ENCODE measurements around the gene NLGN4X. TPM values are rescaled to one million over a fixed set of nuclear protein-coding genes. Genes with fewer than 3 reads are reported as not detected.

The NLGN4X gene
- total RNA-seq = 10 to 100 TPM in 3 of 4 donors, 1 to 10 TPM in 1; 6.3 to 11.7 (median 10.1) TPM

DNA sequence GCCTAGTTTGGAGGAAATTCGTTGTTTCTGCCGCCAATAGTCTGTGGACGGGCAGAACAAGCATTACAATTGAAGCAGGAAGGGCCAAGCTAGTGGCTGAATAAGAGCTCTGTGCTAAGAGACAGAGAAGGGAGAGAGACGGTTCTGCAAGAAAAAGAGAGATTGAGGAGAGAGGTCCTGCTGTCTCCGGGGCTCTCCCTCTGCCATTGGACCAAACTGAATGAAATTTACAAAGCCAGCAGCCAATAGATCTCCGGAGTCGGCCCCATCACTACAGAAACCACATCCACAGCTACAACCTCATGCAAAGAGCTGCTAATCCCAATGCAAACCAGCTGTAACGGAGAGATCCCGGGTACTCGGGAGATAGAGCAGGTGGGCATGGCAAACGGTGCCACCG, at the start of gene NLGN4X:
NLGN4X (minus strand) TSS at position 148 of the 400 bp plus-strand sequence. CDS start 77,401 bp downstream, outside the sequence.
- H3K4me1 ChIP-seq = peaks cover 0 to 6% (median 0%) of the 10 kb centered on the region in 4 donors
- TF ChIP-seq, protein P1, sequence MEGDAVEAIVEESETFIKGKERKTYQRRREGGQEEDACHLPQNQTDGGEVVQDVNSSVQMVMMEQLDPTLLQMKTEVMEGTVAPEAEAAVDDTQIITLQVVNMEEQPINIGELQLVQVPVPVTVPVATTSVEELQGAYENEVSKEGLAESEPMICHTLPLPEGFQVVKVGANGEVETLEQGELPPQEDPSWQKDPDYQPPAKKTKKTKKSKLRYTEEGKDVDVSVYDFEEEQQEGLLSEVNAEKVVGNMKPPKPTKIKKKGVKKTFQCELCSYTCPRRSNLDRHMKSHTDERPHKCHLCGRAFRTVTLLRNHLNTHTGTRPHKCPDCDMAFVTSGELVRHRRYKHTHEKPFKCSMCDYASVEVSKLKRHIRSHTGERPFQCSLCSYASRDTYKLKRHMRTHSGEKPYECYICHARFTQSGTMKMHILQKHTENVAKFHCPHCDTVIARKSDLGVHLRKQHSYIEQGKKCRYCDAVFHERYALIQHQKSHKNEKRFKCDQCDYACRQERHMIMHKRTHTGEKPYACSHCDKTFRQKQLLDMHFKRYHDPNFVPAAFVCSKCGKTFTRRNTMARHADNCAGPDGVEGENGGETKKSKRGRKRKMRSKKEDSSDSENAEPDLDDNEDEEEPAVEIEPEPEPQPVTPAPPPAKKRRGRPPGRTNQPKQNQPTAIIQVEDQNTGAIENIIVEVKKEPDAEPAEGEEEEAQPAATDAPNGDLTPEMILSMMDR (IDR thresholded peaks at IDR 0.05) = no peak
- no peak for TF ChIP-seq EP300 (IDR thresholded peaks at IDR 0.05)
- no peaks in the 10 kb centered on the region for H3K9me3 ChIP-seq
- no peak for DNase-seq (ENCODE audit: low spot score in 2 of 2)
- H3K36me3 ChIP-seq = no peaks in the 10 kb centered on the region
- peak within 1 kb of the TSS; percentile 29 to 56 (median 43) for H3K4me3 ChIP-seq
- H3K27me3 ChIP-seq = peaks cover 0 to 46% of the 10 kb centered on the region in 2 donors
- H3K27ac ChIP-seq = peak within 1 kb of the TSS in 2 of 4 donors; percentile 53 to 73
- WGBS, 2 donors = 1 to 4% methylated on average over 7 to 12 of the region's 12 CpGs

DNA sequence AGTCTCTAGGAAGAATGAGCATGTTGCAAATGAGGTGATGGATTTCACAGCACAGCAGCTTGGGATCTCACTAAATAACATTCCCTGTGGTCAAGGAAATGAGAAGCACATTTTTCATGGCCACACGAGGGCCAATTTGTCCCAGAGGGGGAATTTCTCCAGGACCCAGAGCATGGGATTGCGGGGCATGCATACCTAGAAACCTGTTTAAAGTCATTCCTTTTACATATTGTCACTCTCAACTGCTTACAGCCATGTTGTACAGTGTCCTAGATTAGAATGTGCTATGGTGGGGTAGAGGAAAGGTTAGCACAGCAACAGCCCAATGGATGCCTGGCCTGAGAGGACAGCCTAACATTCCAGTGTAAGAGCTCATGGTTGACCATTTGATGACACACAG, 37.4 kb upstream of the NLGN4X start:
- 54 to 79% methylated on average over 2 of the region's 2 CpGs for WGBS, 2 donors
- no peaks in the 10 kb centered on the region for H3K27me3 ChIP-seq
- TF ChIP-seq EP300 (IDR thresholded peaks at IDR 0.05) (no peak), POLR2A (IDR thresholded peaks at IDR 0.05) (no peak)
- TF ChIP-seq, protein P1 (IDR thresholded peaks at IDR 0.05) = no peak
- H3K27ac ChIP-seq = no peak overlapping the region
- no peak for DNase-seq (ENCODE audit: low spot score in 2 of 2)
- H3K36me3 ChIP-seq = no peaks in the 10 kb centered on the region
- H3K4me3 ChIP-seq = no peak overlapping the region
- H3K9me3 ChIP-seq = no peaks in the 10 kb centered on the region
- H3K4me1 ChIP-seq = no peaks in the 10 kb centered on the region

DNA sequence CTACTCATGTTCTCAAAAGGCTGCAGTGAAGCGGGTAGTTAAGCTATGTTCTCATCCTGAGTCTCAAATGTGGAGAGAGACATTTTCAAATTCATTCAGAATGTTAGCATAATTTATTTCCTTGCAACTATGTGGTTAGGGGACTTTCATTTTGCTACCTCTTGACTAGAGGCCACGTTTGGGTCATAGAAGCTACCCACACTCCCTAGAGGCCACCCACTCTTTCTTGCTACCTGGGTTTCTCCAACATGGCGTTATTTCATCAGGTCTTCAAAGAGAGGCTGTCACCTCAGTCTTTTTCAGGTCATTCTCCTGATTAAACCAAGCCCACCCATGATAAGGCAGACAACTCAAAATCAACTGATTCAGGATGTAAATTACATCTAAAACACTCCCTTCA, 34.3 kb upstream of the NLGN4X start:
- H3K27ac ChIP-seq = no peak overlapping the region
- TF ChIP-seq EP300 (IDR thresholded peaks at IDR 0.05) (no peak), POLR2A (IDR thresholded peaks at IDR 0.05) (no peak)
- TF ChIP-seq, protein P1 (IDR thresholded peaks at IDR 0.05) = no peak
- no peaks in the 10 kb centered on the region for H3K27me3 ChIP-seq
- 72 to 75% methylated on average over 3 of the region's 3 CpGs for WGBS, 2 donors
- H3K4me3 ChIP-seq = no peak overlapping the region
- H3K36me3 ChIP-seq = no peaks in the 10 kb centered on the region
- no peaks in the 10 kb centered on the region for H3K9me3 ChIP-seq
- no peak for DNase-seq (ENCODE audit: low spot score in 2 of 2)
- H3K4me1 ChIP-seq = no peaks in the 10 kb centered on the region

DNA sequence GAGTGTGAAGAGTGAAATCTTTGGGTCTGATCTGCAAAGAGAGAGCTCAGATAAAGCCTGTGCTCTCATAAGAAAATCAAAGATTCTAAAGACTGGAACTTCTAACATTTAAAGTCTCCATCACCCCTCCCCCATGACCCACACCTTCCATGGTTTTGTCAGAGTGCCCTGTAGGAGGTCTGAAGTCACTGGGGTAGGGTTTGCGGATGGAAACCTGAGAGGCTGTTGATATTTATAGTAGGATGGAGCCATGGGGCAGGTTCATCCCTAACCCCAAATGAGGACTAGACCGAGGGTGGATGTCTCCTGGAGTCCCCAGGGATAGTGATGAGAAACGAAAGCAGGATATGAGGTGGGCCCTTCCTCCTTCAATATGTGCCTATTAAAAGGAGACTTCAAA, 28.4 kb upstream of the NLGN4X start:
- TF ChIP-seq, protein P1 (IDR thresholded peaks at IDR 0.05) = no peak
- no peak for TF ChIP-seq POLR2A (IDR thresholded peaks at IDR 0.05)
- TF ChIP-seq EP300 (IDR thresholded peaks at IDR 0.05) = no peak
- no peak for DNase-seq (ENCODE audit: low spot score in 2 of 2)
- H3K27ac ChIP-seq = no peak overlapping the region
- 56 to 62% methylated on average over 3 of the region's 3 CpGs for WGBS, 2 donors
- H3K27me3 ChIP-seq = no peaks in the 10 kb centered on the region
- H3K9me3 ChIP-seq = no peaks in the 10 kb centered on the region
- H3K4me1 ChIP-seq = no peaks in the 10 kb centered on the region
- no peak overlapping the region for H3K4me3 ChIP-seq
- H3K36me3 ChIP-seq = no peaks in the 10 kb centered on the region

DNA sequence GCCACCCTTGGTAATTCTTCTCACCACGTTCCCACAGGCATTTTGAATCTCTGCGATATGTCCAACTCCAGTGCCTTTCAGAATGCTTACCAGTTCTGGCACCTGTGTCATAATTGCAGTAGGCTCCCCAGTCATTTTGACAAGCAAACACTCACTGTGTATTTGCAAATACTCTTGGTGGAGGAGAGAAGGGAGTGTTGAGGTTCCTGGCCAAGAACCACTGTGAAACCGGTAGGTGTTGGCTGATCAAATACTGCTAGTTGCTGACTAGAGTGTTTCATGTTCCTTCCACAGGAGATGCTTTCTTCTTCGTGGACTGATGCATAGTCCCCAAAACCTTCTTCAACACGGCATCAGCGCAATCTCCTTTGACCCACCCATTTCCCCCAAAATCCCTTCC, 16.0 kb upstream of the NLGN4X start:
- 91 to 92% methylated on average over 6 of the region's 6 CpGs for WGBS, 2 donors
- no peak overlapping the region for H3K4me3 ChIP-seq
- no peak for TF ChIP-seq POLR2A (IDR thresholded peaks at IDR 0.05)
- TF ChIP-seq, protein P1 (IDR thresholded peaks at IDR 0.05) = no peak
- no peak for TF ChIP-seq EP300 (IDR thresholded peaks at IDR 0.05)

More for the DNA sequence above, 16.0 kb upstream of the NLGN4X start:
- no peak for DNase-seq (ENCODE audit: low spot score in 2 of 2)
- no peaks in the 10 kb centered on the region for H3K4me1 ChIP-seq
- no peaks in the 10 kb centered on the region for H3K36me3 ChIP-seq
- H3K9me3 ChIP-seq = no peaks in the 10 kb centered on the region
- H3K27ac ChIP-seq = no peak overlapping the region
- no peaks in the 10 kb centered on the region for H3K27me3 ChIP-seq
